Astrocyte (in vitro differentiated cells and primary cell): ENCODE data around the gene POLE.

Source experiments
- CTCF ChIP-seq: IDR thresholded peaks from 2 replicates; pipeline ENCODE4 v1.5.1; 2011; ENCODE audit warnings: low read depth, mild to moderate bottlenecking, inconsistent platforms, low read length, moderate library complexity; ENCODE audit not compliant: insufficient read depth
- EZH2 ChIP-seq: IDR thresholded peaks from 2 replicates; pipeline ENCODE4 v1.6.1; 2012; ENCODE audit warnings: mild to moderate bottlenecking, low read length, inconsistent platforms; ENCODE audit not compliant: insufficient read depth

GRCh38 chr12:132665794-132666193, 21.3 kb downstream of the POLE start:
- TF ChIP-seq CTCF (no peak), EZH2 (no peak)
